ENCODE measurements around the gene PTOV1.

DNA sequence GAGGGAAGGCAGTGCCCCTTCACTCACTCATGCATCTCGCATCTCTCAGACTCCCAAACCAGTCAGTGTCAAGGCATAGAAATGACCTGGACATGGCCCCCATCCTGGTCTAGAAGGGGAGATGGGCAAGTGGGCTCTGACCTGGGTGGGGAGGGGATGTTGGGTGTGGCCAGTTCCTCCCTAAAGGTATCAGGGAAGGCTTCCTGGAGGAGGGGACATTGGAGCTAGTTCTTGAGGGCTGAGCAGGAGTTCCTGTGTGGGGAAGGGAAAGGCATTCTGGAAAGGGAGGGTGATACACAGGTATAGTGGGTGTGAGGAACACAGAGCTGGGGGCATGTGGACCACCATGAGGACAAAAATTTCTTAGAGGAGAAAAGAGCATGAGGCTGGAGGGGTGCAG, 41.8 kb downstream of the PTOV1 start:
- TF ChIP-seq, protein P1, sequence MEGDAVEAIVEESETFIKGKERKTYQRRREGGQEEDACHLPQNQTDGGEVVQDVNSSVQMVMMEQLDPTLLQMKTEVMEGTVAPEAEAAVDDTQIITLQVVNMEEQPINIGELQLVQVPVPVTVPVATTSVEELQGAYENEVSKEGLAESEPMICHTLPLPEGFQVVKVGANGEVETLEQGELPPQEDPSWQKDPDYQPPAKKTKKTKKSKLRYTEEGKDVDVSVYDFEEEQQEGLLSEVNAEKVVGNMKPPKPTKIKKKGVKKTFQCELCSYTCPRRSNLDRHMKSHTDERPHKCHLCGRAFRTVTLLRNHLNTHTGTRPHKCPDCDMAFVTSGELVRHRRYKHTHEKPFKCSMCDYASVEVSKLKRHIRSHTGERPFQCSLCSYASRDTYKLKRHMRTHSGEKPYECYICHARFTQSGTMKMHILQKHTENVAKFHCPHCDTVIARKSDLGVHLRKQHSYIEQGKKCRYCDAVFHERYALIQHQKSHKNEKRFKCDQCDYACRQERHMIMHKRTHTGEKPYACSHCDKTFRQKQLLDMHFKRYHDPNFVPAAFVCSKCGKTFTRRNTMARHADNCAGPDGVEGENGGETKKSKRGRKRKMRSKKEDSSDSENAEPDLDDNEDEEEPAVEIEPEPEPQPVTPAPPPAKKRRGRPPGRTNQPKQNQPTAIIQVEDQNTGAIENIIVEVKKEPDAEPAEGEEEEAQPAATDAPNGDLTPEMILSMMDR (IDR thresholded peaks at IDR 0.05), result no peak
- no peak for TF ChIP-seq POLR2AphosphoS5 (IDR thresholded peaks at IDR 0.05)

All from prostate gland (tissue), 2 donors.